Activated gamma-delta T cell treated with Interleukin-2 at 50 U/mL for 16 hours (primary cell): ENCODE measurements around the gene LGALSL.

Experiments
- DNase-seq: peaks from one replicate; pipeline ENCODE4 v3.0.0-alpha.2; 2020

Gene LGALSL

DNA sequence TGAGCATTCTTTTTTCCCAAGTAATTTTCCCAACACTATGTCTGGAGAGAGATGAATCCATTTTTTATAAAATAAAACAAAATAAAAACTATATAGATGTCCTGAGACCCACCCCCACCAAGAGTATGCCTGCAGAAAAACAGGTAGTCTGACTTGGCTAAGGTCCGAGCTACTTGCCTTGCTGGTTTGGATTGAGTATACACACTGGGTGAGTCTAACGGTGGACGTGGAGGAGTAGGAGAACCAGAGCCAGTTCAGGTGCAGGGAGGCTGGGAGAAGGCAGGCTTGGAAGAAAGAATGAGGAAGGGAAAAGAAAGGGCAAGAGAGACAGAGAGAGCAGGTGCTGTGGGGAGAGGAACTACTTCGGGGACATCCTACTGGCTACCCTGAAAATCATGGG lies 48.9 kb downstream of the LGALSL start:
- no peak for DNase-seq

DNA sequence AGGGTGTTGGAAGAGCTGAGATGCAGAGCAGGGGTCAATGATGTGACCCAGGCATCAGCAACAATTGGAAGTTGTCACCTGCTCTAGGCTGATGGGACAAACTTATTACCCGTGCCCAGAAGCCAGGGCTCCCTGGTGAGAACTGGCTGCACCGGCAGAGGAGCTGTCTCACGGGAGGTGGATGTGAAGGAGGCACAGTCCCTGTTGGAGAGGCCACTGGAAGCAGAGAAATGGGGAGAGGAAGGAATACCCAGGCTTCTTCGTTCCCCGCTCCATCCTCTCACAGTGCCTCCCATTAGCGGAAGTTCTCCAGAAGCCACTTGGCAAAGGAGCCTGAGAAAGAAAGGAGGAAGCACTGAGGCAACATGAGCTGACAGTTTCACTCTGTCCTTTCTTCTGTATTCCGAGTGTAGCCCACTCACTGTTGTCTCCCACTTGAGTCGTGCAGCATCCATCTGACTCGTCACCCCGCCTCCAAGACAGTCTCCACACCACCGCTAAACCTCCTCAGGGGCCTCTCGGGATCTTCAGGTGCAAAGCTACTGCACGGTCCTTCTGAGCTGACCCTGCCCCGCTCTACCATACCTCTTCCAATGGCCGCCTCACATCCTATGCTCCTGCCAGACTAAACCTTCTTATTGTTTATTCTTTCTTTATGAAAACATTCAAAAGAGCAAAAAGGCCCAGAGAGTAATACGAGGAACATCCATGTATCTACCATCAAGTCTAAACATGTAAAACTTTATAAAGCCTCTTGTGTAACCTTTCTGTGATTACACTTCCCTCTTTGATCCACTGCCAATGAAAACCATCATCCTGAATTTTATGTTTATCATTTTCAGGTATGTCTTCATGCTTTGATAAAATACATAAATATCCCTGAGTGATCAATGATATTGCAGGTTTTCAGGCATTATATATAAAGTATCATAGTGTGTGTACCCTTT lies 51.1 kb downstream of the LGALSL start:
- DNase-seq: no peak

DNA sequence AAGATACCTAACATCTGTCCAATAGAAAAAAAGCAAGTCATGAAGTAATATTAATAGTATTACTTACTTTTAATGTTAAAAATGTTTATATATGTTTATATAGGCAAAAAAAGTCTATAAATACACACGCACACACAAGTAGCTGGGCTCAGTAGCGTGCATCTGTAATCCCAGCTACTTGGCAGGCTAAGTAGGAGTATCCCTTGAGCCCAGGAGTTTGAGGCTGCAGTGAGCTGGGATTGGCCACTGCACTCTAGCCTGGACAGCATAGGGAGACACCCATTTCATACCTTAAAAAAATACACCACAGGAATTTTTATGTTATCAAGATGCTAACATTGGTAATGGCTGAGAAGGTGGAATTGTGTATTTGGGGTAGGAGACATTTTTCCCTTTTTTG lies 52.7 kb downstream of the LGALSL start:
- DNase-seq: no peak
